NOMO-1 treated with DMSO at 0.1 percent for 48 hours (cell line): ENCODE data around the gene RUFY1.
"Not testable (repeated sequence)": the region's sequence is repeated elsewhere in the genome, so short reads cannot be mapped to it uniquely, and the experiment has no call there.

Experiments
- DNase-seq: peaks from one replicate; lab custom pipeline; 2025; ENCODE audit not compliant: unreplicated experiment; lab: John Stamatoyannopoulos, UW

The RUFY1 gene

GRCh38 chr5:179620293-179620692 lies 69.9 kb downstream of the RUFY1 start:
- peak; percentile 14 for DNase-seq

- DNase-seq: no peak
Observed at GRCh38 chr5:179620703-179621350, 70.5 kb downstream of the RUFY1 start.

GRCh38 chr5:179621551-179622214 lies 71.3 kb downstream of the RUFY1 start:
- DNase-seq: no peak

- peak; percentile 97 for DNase-seq
Observed at GRCh38 chr5:179623003-179623905, 72.9 kb downstream of the RUFY1 start, which contains the start of gene HNRNPH1. Gene HNRNPH1, minus strand, starts transcription at chr5:179623671. Its CDS starts 538 bp downstream, at chr5:179623133.

- peak; percentile 72 for DNase-seq
Observed at GRCh38 chr5:179623906-179624741, 73.8 kb downstream of the RUFY1 start.

- DNase-seq: no peak
Observed at GRCh38 chr5:179624841-179625271, 74.5 kb downstream of the RUFY1 start.

GRCh38 chr5:179633501-179634369 lies 83.4 kb downstream of the RUFY1 start:
- not testable (repeated sequence) for DNase-seq

- not testable (repeated sequence) for DNase-seq
Observed at GRCh38 chr5:179634370-179635172, 84.2 kb downstream of the RUFY1 start.

GRCh38 chr5:179639296-179639695 lies 88.9 kb downstream of the RUFY1 start:
- DNase-seq: not testable (repeated sequence)

GRCh38 chr5:179641745-179642144 lies 91.4 kb downstream of the RUFY1 start:
- not testable (repeated sequence) for DNase-seq

- DNase-seq: not testable (repeated sequence)
Observed at GRCh38 chr5:179642626-179643025, 92.3 kb downstream of the RUFY1 start.

- not testable (repeated sequence) for DNase-seq
Observed at GRCh38 chr5:179643141-179643920, 93.0 kb downstream of the RUFY1 start.

- not testable (repeated sequence) for DNase-seq
Observed at GRCh38 chr5:179644766-179645165, 94.4 kb downstream of the RUFY1 start.

- no peak for DNase-seq
Observed at GRCh38 chr5:179648410-179648809, 98.1 kb downstream of the RUFY1 start.

GRCh38 chr5:179649166-179649703 lies 98.9 kb downstream of the RUFY1 start:
- not testable (repeated sequence) for DNase-seq

- not testable (repeated sequence) for DNase-seq
Observed at GRCh38 chr5:179650245-179650644, 99.9 kb downstream of the RUFY1 start.

- peak; percentile 33 for DNase-seq
Observed at GRCh38 chr5:179653135-179653534, 102.8 kb downstream of the RUFY1 start.
